Measurements from ENCODE around the gene ANKLE1.
A peak's percentile ranks its signal among the peaks of the same experiment; 100 is the strongest.

ANKLE1 gene

GRCh38 chr19:17334414-17335409 lies 53.0 kb downstream of the ANKLE1 start, which contains the start of gene ANO8:
ANO8 (minus strand) TSS chr19:17334855; CDS start chr19:17334670, 185 bp downstream.
- Histone ChIP-seq H2AFZ (ENCODE audit: low read length) (no peak within 1 kb of the TSS; the same call in 1 of the 2 replicates), H3K9ac (ENCODE audit: low read length) (peak within 1 kb of the TSS; percentile 73), H3K4me3 (ENCODE audit: low read depth, low read length, poor library complexity, severe bottlenecking) (peak within 1 kb of the TSS; percentile 71), H3K9me3 (ENCODE audit: low read length) (no peaks in the 10 kb centered on the region), H3F3A (ENCODE audit: insufficient read depth, low read length) (no peaks in the 10 kb centered on the region), H3K27me3 (ENCODE audit: insufficient read depth, low read length) (no peaks in the 10 kb centered on the region; the same call in 1 of the 2 replicates), H3K36me3 (ENCODE audit: insufficient read depth, low read length) (peaks cover 15% of the 10 kb centered on the region), H4K20me1 (ENCODE audit: insufficient read depth, low read length) (no peaks in the 10 kb centered on the region), H3K4me2 (ENCODE audit: low read length) (peak within 1 kb of the TSS; percentile 74), H3K27ac (ENCODE audit: low read depth, low read length, poor library complexity, severe bottlenecking) (peak within 1 kb of the TSS; percentile 0), H3K4me1 (ENCODE audit: insufficient read depth, low read length, severe bottlenecking) (peaks cover 28% of the 10 kb centered on the region), H3K9me2 (ENCODE audit: low read depth, low read length) (no peaks in the 10 kb centered on the region), H3K79me2 (ENCODE audit: insufficient read depth, low read length) (no peaks in the 10 kb centered on the region)
- no peak for TF ChIP-seq EZH2 (IDR thresholded peaks at IDR 0.05; ENCODE audit: borderline replicate concordance, low read length)
- TF ChIP-seq, protein P1, sequence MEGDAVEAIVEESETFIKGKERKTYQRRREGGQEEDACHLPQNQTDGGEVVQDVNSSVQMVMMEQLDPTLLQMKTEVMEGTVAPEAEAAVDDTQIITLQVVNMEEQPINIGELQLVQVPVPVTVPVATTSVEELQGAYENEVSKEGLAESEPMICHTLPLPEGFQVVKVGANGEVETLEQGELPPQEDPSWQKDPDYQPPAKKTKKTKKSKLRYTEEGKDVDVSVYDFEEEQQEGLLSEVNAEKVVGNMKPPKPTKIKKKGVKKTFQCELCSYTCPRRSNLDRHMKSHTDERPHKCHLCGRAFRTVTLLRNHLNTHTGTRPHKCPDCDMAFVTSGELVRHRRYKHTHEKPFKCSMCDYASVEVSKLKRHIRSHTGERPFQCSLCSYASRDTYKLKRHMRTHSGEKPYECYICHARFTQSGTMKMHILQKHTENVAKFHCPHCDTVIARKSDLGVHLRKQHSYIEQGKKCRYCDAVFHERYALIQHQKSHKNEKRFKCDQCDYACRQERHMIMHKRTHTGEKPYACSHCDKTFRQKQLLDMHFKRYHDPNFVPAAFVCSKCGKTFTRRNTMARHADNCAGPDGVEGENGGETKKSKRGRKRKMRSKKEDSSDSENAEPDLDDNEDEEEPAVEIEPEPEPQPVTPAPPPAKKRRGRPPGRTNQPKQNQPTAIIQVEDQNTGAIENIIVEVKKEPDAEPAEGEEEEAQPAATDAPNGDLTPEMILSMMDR (IDR thresholded peaks at IDR 0.05; ENCODE audit: low read length), result no peak

DNA sequence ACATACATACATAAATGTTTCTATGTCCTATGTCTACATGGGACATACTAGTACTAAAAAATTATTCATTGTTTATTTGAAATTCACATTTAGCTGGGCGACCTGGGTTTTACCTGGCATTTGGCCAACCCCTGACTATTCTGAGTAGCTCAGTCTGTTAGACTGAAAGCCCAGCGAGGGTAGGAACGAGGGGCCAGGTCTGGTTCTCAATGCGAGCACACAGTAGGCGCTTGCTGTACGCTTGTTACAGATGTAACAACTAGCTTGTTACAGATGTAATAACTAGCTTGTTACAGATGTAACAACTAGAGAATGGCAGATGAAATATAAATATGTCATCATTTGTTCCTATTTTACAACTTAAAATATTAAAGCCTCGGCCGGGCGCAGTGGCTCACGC lies 53.9 kb downstream of the ANKLE1 start:
- H3F3A ChIP-seq (ENCODE audit: insufficient read depth, low read length), result no peaks in the 10 kb centered on the region
- H3K27ac ChIP-seq (ENCODE audit: low read depth, low read length, poor library complexity, severe bottlenecking), result peak overlapping the region; percentile 0
- H3K4me2 ChIP-seq (ENCODE audit: low read length), result peak overlapping the region; percentile 74; the same call in 1 of the 2 replicates
- H3K4me1 ChIP-seq (ENCODE audit: insufficient read depth, low read length, severe bottlenecking), result peaks cover 28% of the 10 kb centered on the region
- H3K79me2 ChIP-seq (ENCODE audit: insufficient read depth, low read length), result no peaks in the 10 kb centered on the region
- no peaks in the 10 kb centered on the region; the same call in 1 of the 2 replicates for H3K27me3 ChIP-seq (ENCODE audit: insufficient read depth, low read length)
- peaks cover 15% of the 10 kb centered on the region for H3K36me3 ChIP-seq (ENCODE audit: insufficient read depth, low read length)
- no peak overlapping the region for H3K9ac ChIP-seq (ENCODE audit: low read length)
- H3K9me2 ChIP-seq (ENCODE audit: low read depth, low read length), result no peaks in the 10 kb centered on the region
- no peaks in the 10 kb centered on the region for H3K9me3 ChIP-seq (ENCODE audit: low read length)
- H2AFZ ChIP-seq (ENCODE audit: low read length), result no peak overlapping the region
- no peaks in the 10 kb centered on the region for H4K20me1 ChIP-seq (ENCODE audit: insufficient read depth, low read length)
- TF ChIP-seq, protein P1 (IDR thresholded peaks at IDR 0.05; ENCODE audit: low read length), result no peak
- no peak for TF ChIP-seq EZH2 (IDR thresholded peaks at IDR 0.05; ENCODE audit: borderline replicate concordance, low read length)
- H3K4me3 ChIP-seq (ENCODE audit: low read depth, low read length, poor library complexity, severe bottlenecking), result no peak overlapping the region

Measured in OCI-LY1 (cell line).